HG02588 (cell line): Measurements from ENCODE around the gene LAIR1.

Experiments used
- ATAC-seq: cut with Tn5 transposase; IDR thresholded peaks from one replicate; pipeline ENCODE4 v1.9.1; 2021; ENCODE audit warnings: mild to moderate bottlenecking, moderate library complexity; ENCODE audit not compliant: unreplicated experiment

LAIR1 gene

GRCh38 chr19:54319049-54319448, 45.7 kb downstream of the LAIR1 start:
- ATAC-seq, result no peak

- ATAC-seq, result no peak
These were observed 46.8 kb downstream of the LAIR1 start for GRCh38 chr19:54317965-54318240.

- no peak for ATAC-seq
These were observed 47.4 kb downstream of the LAIR1 start for GRCh38 chr19:54317108-54317964.

GRCh38 chr19:54316746-54317107, 48.0 kb downstream of the LAIR1 start:
- ATAC-seq, result no peak

- no peak for ATAC-seq
These were observed 48.8 kb downstream of the LAIR1 start for GRCh38 chr19:54315956-54316355.

DNA sequence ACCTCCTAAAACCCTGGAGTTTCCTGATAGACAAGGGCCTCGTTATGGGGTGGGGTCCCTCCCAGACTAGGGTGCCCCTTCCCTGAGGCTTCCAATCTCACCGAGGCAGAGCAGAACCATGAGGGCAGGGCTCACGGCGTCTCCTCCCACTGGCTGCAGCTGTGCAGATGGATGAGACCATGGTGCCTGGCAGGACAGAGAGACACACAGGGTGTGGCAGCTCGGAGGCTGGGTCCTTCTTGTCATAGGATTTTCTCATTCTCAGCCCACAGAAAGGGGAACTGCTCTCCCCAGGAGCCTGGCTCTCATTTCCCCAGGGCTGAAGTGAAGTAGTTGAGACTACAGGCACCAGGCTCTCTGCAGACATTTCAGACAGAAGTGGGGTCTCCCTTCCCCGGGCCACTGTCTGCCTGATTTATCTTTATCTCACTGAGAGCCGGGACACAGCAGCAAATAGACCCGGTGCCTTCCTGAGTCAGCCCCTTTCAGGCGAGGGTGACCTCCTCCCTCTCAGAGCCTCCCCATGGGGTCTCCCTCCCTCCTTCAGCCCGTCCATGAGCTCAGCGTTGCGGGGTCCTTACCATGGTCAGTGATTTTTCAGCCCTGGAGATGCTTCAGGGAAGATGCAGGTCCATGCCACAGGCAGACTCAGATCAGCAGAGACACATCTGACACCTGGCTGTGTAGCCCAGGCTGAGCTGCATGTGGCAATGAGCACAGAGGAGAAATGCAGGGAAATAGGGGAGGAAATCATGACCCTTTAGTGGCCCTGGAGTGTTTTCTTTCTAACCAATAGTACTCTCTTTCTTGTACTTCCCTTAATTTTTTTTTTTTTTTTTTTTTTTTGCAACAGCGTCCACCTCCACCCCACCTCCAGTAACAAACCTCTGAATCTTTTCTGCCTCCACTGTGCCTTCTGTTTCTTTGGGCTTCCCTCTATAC, 52.0 kb downstream of the LAIR1 start, which contains the start of gene LILRA5:
Gene LILRA5 (minus strand): TSS at position 731 of the 942 bp plus-strand sequence. CDS start 147 bp downstream, at position 584.
- no peak for ATAC-seq

- ATAC-seq, result no peak
These were observed 52.7 kb downstream of the LAIR1 start for GRCh38 chr19:54312011-54312410.

DNA sequence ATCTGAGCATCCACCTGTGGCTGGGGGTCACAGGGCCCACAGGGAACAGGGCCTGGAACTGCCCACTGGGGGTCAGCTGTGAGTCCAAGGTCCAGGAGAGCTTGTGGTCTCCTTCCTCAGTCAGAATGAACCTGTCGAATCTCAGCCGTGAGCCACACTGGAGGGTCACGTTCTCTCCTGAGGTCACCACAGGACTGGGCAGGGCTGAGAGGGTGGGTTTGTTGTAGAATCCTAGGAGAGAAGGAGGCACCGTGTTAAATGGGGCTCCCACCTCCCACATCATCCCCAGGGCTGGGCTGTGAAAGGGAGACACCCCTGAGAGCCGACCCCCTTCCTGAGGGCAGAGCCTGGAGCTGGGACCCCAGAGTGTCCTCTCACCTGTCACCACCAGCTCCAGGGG, 53.2 kb downstream of the LAIR1 start:
- ATAC-seq, result no peak

DNA sequence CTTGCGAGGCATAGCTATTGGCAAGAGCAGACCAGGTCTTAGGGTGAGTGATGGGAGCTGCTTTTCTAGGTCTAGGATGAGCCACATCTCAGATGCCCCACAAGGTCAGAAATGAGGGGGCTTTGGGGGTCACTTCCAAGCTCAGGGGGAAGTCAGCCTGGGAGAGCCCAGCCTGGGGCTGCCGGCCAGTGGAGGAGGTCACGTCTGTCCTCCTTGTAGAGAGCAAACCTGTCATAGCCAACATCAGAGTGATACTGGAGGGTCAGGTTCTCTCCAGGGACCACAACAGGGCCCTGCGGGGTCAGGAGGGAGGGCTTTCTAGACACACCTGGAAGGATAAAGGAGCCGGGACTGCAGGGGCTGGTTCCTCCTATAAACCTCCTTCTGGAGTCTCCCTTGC, 54.2 kb downstream of the LAIR1 start:
- ATAC-seq, result no peak

GRCh38 chr19:54309811-54310210, 54.9 kb downstream of the LAIR1 start:
- ATAC-seq, result no peak

DNA sequence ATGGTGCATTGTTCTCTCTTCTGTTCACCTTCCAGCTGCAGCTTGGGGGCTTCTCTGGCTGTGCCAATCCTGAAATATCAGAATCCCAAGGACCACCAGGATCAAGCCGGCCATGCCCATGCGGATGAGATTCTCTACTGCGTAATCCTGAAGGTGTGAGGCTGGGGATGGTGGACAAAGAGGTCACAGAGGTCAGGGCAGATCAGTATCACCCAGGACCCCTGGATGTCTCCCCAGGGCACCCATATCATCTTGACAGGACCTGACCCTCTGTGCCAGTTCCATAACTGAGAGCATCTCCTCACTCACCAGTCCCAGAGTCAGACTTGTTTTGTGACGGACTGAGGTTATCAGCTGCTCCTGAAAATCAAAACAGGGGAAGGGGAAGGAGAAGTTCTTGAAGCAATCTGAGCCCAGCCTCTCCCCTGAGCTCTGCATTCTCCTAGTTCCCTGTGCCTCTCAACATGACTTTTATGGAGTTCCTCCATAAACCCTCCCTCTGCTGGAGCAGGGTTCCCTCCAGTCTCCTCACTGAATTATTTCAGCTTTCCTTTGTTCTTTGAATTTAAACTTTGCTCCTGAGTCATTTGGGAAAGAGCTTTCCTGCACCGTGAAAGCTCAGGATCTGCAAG, 57.2 kb downstream of the LAIR1 start:
- ATAC-seq, result no peak

- no peak for ATAC-seq
These were observed 59.6 kb downstream of the LAIR1 start for GRCh38 chr19:54305141-54305540.

GRCh38 chr19:54302257-54302656, 62.5 kb downstream of the LAIR1 start:
- no peak for ATAC-seq
